Measurements from ENCODE around the gene CST4.
"Not testable (repeated sequence)": the region's sequence is repeated elsewhere in the genome, so short reads cannot be mapped to it uniquely, and the experiment has no call there.

DNA sequence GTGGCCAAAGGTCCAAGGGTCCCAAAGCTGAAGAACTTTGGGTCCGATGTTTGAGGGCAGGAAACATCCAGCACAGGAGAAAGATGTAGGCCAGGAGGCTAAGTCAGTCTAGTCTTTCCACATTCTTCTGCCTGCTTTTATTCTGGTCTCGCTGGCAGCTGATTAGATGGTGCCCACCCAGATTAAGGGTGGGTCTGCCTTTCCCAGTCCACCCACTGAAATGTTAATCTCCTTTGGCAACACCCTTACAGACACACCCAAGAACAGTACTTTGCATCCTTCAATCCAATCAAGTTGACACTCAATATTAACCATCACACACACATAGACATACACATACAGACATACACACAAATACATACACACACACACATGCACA, 29.2 kb downstream of the CST4 start:
- not testable (repeated sequence) for TF ChIP-seq POLR2A (IDR thresholded peaks at IDR 0.05; ENCODE audit: low read length); GATA1 (IDR thresholded peaks at IDR 0.05; ENCODE audit: low read depth, low read length)
